ENCODE results near the gene ASB1.

DNA sequence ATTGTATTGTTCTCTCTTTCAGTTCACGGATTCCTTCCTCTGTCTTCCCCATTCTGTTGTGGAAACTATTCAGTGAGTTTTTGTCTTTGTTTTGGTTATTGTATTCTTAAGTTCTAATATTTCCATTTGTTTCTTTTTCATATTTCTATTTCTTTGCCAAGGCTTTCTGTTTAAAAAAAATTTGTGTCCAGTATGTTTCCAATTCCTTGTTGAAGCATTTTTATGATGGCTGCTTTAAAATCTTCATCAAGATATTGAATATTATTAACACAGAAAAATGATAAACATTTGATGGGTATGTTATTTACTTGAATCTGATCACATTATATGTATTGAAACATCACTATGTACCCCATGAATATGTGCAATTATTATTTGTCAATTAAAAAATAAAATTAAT lies 42.4 kb downstream of the ASB1 start:
- TF ChIP-seq, protein P1, sequence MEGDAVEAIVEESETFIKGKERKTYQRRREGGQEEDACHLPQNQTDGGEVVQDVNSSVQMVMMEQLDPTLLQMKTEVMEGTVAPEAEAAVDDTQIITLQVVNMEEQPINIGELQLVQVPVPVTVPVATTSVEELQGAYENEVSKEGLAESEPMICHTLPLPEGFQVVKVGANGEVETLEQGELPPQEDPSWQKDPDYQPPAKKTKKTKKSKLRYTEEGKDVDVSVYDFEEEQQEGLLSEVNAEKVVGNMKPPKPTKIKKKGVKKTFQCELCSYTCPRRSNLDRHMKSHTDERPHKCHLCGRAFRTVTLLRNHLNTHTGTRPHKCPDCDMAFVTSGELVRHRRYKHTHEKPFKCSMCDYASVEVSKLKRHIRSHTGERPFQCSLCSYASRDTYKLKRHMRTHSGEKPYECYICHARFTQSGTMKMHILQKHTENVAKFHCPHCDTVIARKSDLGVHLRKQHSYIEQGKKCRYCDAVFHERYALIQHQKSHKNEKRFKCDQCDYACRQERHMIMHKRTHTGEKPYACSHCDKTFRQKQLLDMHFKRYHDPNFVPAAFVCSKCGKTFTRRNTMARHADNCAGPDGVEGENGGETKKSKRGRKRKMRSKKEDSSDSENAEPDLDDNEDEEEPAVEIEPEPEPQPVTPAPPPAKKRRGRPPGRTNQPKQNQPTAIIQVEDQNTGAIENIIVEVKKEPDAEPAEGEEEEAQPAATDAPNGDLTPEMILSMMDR (IDR thresholded peaks at IDR 0.05) = no peak
- no peak for TF ChIP-seq POLR2A (IDR thresholded peaks at IDR 0.05)

Data from esophagus squamous epithelium (tissue), 4 donors.